ENCODE data around the gene EBLN1.
A peak's percentile ranks its signal among the peaks of the same experiment; 100 is the strongest.

Gene EBLN1

DNA sequence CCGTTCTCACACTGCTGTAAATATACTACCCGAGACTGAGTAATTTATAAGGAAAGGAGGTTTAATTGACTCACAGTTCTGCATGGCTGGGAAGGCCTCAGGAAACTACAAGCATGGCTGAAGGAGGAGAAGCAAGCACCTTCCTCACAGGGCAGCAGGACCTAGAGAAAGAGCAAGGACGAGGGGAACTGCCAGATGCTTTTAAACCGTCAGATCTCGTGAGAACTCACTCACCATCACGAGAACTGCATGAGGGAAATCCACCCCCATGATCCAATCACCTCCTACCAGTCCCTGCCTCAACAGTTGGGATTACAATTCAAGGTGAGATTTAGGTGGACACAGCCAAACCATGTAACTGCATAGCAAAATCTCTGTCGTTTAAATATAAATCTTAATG lies at the start of gene EBLN1:
EBLN1 (minus strand) TSS at position 174 of the 400 bp plus-strand sequence. CDS start 8,032 bp downstream, outside the sequence.
- no peak for DNase-seq

DNA sequence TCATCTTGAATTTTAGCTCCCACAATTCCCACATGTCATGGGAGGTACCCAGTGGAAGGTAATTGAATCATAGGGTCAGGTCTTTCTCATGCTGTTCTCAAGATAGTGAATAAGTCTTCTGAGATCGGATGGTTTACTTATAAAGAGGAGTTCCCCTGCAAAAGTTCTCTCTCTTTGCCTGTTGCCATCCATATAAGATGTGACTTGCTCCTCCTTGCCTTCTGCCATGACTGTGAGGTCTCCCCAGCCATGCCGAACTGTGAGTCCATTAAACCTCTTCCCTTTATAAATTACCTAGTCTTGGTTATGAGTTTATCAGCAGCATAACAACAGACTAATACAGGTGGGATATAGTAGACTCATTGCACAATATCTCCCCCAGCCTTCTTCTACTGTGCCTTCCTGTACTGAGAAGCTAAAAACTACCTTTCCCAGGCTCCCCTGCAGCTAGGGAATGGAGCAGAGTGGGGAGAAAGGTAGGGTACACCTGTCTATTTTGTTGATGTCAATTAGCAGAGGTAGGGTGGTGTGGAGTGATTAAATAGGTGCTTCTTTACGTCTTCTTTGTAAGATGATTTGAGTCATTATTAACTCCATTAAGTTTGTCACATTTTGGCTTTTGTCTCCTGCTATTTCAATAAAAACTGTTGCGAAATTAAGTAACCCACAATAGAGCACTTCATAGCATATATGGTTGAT lies 48.2 kb upstream of the EBLN1 start:
- DNase-seq: no peak

DNA sequence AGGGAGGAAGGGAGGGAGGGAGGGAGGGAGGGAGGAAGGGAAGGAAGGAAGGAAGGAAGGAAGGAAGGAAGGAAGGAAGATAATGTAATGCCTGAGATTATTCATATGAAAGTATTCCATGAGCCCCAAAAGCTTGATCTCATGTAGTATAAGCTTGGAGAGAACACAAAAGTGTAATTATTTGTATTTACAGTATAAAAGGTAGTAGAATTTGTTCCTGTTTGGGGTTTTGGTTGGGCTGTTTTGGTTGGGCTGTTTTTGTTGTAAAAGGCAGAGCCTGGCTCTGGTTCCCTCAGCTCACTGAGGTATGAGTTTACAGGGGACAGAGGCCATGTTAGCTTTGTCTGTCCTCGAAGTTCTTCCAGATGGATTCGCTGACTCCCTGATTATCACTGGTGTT lies 45.3 kb upstream of the EBLN1 start:
- no peak for DNase-seq

DNA sequence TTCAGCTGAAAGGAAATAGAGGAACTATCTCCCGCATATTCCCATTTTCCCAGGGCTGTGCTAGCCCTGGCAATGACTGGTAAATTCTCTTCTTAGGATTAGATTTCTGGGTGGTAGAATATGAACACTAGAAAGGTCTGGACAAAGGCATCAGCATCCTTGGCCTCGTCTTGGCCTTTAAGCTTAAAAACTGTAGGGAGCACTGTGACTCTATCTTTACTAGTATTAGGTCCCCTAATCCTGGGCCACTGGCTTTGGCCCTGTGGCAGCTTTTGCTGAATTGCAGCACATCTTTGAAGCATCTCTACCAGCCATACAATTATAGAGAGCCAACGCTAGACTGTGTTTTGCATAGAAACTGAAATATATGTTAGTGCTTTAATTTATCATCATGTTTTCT lies 41.5 kb upstream of the EBLN1 start:
- DNase-seq: no peak

DNA sequence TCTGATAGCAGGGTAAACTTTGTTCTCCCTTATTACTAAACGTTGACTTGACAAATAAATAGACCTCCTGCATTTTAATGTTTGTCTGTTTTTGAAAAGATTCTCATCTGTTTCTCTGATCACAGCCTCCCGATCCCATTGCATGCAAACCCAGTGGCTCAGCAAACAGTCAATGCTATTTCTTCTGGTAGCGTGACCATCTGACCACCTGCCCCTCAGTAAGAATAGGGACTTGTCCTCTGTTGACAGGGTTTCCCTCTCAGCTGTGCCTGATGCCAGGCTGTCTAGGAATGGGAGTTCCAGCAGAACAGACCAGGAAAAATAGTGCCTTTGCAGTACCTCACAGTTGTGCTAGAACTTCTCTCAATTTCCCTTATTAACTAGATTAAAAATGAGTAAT lies 40.7 kb upstream of the EBLN1 start:
- DNase-seq: no peak

DNA sequence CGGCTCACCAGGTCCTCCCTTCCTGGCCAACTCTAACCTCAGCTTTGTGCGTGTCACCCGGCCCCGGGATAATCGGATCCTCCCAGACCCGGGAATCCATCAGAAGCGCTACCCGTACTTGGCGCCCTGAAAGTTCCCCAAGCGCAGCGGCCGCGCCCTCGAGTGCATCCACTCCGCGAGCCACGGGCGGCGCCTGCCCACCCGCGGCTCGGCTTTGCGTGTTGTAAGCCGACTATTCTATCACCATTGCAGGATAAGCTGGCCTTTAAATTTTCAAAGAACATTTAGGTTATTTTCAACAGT lies 35.7 kb upstream of the EBLN1 start:
- DNase-seq: no peak

DNA sequence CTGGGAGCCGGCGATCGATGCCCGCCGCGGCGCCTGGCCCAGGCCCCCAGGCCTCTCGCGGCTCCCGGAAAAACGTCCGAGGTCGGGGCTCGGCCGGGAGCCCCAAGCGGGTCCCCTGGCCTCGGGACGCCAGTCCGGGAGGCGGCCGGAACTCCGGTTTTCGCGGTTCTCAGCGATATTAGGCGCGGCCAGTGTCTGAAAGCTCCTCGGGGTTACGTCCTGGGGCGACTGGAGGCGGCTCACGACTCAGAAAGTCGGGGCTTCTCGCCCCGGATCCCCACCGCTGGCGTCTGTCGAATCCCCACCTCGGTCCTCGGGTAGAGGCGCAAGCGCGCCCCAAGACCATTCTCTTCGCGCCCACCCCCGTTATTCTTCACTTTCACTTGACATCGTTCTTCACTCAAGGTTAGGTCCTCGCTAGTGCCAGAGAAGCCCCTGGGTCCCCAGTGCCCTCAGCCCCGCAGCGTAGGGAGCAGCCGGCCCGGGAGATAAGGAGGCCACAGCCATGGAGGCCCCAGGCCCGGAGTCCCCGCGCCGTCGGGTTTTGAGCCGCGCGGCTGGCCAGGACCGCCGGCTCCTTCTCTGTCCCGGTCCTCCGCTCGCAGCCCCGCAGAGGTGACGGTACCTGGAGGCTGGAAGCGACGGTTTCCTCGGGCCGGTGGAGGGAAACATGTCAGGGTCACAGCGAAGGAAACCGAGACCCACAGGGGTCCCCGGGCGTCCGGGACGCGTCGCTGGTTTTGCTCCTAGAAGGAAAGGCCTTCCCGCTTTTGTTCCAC lies 35.2 kb upstream of the EBLN1 start:
- DNase-seq: peak; percentile 6

DNA sequence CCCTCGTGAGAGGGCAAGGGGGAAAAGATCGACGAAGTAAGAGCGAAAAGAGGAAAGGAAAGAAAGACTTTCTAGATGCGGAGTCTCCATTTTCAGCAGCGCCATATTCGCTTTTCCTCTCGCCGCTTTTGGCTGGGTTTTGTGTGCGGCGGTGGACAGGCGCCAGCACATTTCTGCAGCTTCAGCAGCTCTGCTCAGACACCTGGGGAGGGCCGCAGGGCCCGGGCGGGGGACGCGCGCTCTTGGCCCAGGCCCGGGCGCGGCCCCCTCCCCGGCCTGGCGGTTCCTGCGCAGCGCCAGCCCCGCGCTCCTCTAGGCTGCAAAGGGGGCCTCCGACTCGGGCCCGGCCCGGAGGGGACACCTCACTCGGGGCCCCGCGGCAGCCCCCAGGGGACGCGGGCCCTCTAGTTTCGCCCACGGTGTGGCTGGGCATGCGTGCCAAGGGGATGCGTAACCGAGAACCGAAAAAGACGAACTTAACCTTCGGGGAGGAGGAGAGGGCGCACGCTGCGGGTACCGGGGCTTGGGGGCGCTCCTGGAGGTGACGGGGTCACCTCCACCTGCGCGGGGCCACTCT lies 34.5 kb upstream of the EBLN1 start:
- no peak for DNase-seq

DNA sequence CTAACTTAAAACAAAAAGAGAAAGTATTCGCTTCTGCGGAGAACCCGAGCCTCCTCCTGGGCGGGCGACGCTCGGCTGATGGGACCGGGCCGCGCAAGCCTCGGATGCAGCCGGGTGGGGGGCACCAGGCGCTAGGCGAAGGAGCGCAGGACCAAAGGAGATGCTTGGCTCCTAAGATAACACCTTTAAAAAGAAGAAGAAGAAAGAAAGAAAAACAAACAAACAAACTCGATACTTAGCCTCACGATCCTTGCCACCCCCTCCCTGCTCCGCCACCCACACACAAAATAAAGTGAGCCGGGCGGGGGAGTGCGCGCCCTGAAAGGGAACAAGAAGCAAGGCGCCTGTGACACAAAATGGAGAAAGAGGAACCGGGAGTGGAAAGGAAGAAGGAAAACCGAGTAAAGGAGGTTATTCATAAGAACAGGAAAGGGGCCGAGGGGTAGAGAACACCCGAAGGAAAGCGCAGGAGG lies 34.0 kb upstream of the EBLN1 start:
- DNase-seq: peak; percentile 8

DNA sequence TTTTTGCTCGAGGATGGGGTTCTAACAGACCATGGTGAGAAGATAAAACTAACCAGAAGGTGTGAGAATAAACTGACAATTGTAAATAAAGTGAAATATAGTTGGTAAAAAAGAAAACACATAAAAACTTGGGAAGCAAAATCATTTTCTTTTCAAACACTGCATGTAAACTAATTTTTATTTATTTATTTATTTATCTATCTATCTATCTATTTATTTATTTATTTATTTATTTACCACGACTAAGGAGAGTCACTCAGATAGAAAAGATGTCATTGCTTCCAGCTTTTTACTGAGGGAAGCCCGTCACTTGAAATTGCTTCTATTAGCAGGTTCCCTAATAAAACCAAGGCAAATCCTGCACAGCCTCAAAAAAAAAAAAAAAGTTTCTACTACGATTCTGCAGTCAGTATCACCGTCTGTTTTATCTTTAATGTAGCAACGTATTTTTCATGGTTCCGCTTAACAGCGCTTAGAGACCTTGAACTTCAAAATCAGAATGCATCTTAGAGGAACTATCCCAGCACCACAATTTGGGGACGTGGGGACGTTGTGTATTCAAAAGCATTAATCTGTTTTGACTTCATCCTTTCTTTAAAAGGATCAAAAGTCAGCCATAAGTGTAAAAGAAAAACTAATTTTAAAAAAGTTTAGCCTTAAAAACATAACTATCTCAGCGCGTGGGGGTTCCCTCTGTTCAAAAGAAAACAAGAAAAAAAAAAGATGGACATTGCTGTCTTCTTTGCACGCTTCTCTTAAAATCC lies 33.3 kb upstream of the EBLN1 start:
- DNase-seq: no peak

DNA sequence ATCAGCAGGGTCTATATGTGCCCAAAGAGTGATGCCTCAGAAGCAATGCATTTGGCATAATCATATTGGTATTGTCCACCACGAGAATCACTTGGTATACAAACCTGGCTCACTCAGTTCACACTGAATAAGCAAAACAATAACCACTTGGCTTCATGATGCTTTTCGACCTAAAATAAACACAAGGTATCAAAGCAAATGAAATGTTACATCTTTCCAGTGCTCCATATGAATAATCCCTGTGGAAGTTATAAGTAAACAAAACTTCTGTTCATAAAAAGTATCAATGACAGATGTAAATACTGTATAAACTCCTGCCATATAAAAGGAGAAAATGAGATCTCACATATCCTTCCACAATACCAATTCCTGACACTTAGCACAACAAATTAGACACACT lies 29.8 kb upstream of the EBLN1 start:
- no peak for DNase-seq

DNA sequence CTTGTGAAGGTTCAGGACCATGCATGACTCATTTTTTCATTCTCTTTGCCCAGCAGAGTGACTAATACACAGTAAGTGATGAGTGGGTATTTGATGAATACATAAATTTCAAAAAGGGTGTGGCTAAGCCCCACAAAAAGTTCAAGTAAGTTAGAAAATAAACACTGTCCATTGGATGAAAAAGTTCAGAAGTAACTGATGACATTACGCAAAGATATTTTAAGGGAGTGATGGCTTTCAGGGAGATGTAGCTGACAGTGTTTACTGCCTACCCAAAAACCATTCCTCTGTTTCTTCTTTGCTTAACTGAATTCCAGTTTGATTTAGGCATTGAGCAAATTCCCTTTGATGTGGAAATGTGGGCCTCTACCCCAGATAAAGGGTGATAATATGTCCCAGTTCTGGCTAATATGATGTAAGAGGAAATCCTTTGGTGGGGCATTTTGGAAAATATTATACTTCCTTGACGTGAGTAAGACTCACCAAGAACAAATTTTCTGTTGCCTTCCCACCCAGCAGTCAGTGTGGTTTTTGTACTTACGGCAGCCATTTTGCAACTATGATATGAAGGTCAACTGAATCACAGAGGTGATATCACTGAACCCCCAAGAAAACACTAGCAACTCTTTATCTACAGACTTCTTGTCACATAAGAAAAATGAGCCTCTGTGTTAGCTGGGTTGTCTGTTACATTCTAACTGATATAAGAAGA lies 29.0 kb upstream of the EBLN1 start:
- DNase-seq: no peak

DNA sequence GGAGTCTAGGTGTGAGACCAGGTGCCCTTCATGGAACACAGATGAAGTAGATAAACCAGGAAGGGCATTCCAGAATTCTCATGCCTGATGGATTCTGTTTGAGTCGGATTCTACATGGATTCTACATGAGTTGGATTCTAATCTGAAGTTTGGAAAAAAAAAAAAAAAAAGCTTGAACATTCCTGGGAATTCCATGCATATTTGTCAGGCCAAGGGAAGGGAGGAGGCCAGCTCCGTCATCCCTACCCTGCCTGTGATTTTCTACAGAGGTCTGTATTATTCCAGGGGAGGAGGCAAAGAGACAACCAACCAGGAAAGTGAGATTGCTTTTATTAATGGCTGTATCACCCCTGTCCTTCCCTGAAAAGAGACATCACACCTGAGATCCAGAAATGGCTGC lies 27.8 kb upstream of the EBLN1 start:
- DNase-seq: no peak

DNA sequence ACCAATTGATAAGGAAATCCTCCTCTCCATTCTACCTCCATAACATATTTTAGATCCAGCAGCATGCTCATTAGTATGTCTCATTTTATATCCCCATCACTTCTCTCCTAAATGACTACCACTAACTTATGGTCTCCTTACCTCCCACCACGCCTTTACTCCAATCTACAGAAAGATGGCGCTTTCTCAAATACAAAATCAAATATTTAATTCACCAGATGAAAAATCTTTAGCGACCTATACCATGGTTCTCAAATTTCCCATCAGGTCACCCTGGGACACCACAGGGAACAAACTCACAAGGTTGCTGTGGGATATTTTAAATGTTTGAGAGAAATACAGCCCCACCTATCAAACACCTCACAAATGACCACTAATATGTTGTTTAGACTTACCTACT lies 27.0 kb upstream of the EBLN1 start:
- no peak for DNase-seq

DNA sequence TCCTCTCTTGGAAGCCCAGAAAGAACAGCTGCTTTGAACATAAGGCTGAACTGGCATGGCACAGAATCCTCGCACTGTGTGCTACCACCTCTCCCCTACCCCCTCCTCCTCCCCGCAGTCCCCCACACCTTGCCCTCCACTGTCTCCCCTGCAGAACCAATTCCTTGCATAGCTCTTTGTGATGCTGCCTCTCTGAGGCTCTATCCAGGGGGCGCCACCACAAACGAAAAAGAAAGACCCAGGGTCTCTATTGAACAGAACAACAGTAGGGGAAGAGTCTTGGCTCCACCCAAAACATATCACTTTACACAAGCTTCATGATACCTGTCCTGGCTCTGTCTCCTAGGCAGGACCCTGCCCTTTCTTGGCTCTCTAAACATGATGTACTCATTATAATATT lies 26.2 kb upstream of the EBLN1 start:
- DNase-seq: no peak

DNA sequence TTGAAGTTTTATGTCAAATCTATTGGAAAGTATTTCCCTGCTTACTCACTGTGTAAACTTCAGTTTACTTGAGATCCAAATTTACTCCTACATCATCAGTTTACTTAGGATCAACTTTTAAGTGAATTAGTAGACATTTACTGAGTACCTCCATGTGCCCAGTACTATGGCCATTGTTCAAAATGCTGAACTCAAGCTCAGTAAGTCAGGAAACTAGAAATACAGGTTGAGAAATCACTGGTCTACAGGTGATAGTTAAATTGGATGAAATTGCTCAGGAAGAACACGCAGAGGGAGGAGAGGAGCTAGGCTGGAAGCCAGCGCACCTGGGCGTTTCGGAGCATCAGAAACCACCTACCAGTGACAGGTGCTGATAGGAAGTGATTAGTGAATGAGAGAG lies 25.5 kb upstream of the EBLN1 start:
- no peak for DNase-seq

DNA sequence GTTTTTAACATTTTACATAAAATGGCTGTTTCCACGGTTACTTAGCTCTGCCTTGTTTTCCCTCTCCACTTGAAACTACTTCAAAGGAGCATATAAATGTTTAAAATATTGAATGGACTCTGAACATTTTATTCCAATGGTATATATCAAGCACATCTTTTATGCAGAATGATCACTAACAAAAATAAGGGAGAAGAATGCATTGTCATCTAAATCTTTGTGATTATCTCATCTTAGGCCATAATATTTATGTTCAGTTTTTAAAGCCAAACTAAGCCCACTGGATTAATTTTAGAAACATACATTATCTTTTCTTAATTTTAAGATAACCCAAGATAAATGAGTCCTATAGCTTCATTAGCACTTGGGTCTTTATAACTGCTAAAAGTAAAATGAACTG lies 13.4 kb upstream of the EBLN1 start:
- DNase-seq: no peak

DNA sequence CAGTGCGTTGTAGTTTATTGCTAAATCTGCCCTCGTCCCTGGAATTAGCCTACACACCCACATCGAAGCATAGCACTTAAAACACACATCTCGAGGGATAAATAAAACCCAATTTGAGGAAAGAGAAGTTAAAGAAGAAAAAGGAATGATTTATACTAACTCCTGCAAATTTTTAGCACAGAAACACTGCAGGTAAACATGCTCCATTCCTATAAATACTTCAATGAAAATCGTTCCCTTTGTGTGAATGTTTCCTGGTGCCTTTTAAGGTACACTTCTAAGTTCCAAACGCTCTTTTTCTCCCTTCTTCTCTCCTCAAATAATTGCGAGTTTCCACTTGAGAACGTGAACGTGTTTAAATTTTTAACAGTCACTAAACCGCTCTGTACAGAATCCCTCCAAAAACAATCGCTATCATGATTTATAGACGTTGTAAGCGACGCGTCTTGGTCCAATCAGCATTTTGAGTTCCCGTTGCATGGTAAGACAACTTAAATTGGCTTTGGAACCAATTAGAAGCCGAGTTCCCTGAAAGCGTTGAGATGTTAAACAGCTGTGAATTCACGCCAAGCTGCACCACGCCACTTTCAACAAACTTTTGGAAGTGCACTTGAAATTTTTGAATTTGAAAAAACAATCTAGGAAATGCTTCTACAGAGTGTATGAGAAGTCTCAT lies 12.5 kb upstream of the EBLN1 start:
- DNase-seq: peak; percentile 35

DNA sequence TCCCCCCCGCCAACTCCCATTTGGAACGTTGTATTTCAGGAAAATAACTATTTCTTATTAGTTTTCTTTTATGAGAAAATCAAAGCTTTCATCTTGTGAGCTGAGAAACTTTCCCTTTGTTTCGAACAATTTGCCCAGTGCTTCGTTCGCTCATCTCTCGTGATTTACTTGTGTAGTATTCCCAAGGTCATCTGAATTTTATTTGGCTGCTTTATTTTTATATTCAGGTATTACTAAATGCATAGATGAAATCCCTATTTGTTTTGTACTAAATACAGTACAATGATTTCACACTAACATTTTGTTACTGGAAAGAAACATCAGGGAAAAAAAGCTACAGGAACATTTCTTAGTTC lies 12.0 kb upstream of the EBLN1 start:
- no peak for DNase-seq

DNA sequence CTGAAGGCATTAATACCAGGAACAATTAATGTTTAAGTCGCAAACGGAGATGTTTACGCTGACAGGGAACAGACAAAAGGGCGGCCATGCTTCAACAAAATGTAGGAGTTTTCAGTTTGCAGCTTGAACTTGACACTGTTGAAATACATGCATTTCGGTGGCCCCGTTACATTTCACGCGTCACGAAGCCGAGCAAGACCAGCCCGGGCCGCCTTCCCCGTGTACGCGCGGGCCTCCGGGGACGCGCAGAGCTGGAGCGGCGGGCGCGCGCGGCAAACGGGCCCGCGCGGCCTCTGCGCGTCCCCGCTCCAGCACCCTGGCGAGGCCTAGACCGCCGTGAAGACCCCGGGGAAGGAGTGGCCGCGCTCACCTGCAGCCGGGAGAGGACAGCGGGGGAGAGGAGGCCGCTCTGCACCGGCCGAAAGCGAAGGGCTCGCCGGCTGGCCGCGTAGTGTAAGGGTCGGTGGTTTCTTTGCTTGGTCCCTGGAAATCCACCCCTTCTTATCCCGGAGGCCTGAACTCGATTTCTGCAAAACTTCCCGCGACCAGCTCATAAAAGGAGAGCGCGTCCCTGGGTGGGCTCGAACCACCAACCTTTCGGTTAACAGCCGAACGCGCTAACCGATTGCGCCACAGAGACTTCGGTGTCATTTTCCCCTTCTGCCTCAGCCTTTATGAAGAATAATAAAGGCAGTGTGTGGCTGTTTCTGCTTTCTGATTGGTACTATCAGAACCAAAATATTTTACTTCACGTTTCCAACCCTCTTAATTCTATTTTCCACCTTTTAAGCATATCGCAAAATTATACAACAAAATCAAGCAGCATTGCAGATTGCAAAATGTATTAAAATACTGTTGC lies 11.4 kb upstream of the EBLN1 start:
- DNase-seq: peak; percentile 74

DNA sequence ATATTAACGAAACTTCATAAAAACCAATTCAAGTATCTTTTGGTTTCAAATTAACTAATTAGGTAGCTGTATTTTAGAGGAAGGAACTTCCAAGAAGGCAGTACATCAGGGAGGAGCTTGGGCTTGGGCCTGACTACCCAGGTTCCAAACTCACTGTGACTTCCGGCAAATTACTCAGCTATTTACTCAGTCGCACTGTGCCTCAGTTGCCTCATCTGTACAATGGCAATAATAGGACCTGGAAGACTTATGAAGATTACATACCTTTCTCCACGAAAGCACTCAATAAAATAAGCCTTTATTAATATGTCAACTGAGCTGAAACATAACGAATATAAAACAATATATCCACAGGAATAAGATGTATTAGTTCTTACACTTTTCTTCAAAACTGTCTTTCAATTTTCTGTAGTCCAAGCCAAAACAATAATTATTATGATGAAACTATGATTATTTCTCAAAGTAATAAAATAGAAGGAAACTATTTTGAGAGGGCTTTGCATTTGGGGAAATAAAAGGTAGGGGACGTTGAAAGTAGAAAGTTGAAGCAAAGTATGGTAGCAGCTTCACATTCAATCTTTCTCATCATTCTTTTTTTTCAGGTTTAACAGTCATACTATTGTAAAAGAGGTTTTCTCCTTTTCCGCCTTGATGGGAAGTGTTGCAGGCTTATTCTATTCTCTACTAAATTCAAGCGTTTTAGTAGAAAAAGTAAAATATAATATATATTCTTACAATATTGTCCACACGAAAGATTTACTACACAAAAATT lies 10.5 kb upstream of the EBLN1 start:
- DNase-seq: no peak

All from NCI-H1092 (cell line).